GM19238 (cell line): ENCODE data around the gene FBXL19.
A peak's percentile ranks its signal among the peaks of the same experiment; 100 is the strongest.
"Not testable (repeated sequence)": the region's sequence is repeated elsewhere in the genome, so short reads cannot be mapped to it uniquely, and the experiment has no call there.

Source experiments
- DNase-seq: peaks from one replicate; pipeline ENCODE4 v3.0.0; 2011; ENCODE audit warnings: low spot score; ENCODE audit not compliant: insufficient read length

FBXL19 gene

GRCh38 chr16:30921748-30922419 is 1.5 kb upstream of the FBXL19 start:
- peak; percentile 66 for DNase-seq

GRCh38 chr16:30922420-30922959 is 882 bp upstream of the FBXL19 start:
- peak; percentile 93 for DNase-seq

GRCh38 chr16:30922960-30923535 is 324 bp upstream of the FBXL19 start:
- peak; percentile 96 for DNase-seq

GRCh38 chr16:30924076-30924912 is 922 bp downstream of the FBXL19 start:
- DNase-seq, result peak; percentile 19

GRCh38 chr16:30924913-30925631 is 1.7 kb downstream of the FBXL19 start:
- no peak for DNase-seq

GRCh38 chr16:30925632-30925987 is 2.2 kb downstream of the FBXL19 start:
- DNase-seq, result no peak

GRCh38 chr16:30925995-30926811 is 2.8 kb downstream of the FBXL19 start:
- no peak for DNase-seq

- DNase-seq, result no peak
These were observed 3.8 kb downstream of the FBXL19 start for GRCh38 chr16:30926937-30927788.

- peak; percentile 42 for DNase-seq
These were observed 4.5 kb downstream of the FBXL19 start for GRCh38 chr16:30927789-30928378.

- DNase-seq, result peak; percentile 0
These were observed 5.0 kb downstream of the FBXL19 start for GRCh38 chr16:30928390-30928789.

GRCh38 chr16:30929167-30929566 is 5.8 kb downstream of the FBXL19 start:
- DNase-seq, result peak; percentile 7

- no peak for DNase-seq
These were observed 6.8 kb downstream of the FBXL19 start for GRCh38 chr16:30930160-30930571.

GRCh38 chr16:30931068-30931650 is 7.8 kb downstream of the FBXL19 start:
- DNase-seq, result no peak

- no peak for DNase-seq
These were observed 11.6 kb downstream of the FBXL19 start for GRCh38 chr16:30934827-30935557.

GRCh38 chr16:30937692-30938091 is 14.3 kb downstream of the FBXL19 start:
- DNase-seq, result no peak

- not testable (repeated sequence) for DNase-seq
These were observed 16.2 kb downstream of the FBXL19 start for GRCh38 chr16:30939571-30939970.

GRCh38 chr16:30941600-30942425 is 18.4 kb downstream of the FBXL19 start:
- peak; percentile 94 for DNase-seq
